GM12878 (cell line): ENCODE data around the gene ERVK3-1. TPM values are rescaled to one million over a fixed set of nuclear protein-coding genes. Genes with fewer than 3 reads are reported as not detected.
A peak's percentile ranks its signal among the peaks of the same experiment; 100 is the strongest.

Source experiments
- ATAC-seq: fragments of 200-7000 bp; cut with Tn5 transposase; 3 replicates; pipeline ENCODE4 v1.9.1; 2020; ENCODE audit warnings: mild to moderate bottlenecking, moderate library complexity
- BruUV-seq: library from RNA; stranded (reverse); fragments of 400-500 nt; replicated peaks from 2 replicates; lab custom pipeline; 2021; lab: Mats Ljungman, UMichigan
- CTCF ChIA-PET: fragments of 300-600 bp; sonication (Branson Sonifier 250); formaldehyde crosslinking; extraction: SDS; loops from one replicate; lab custom pipeline; 2021; ENCODE audit warnings: inconsistent platforms; lab: Yijun Ruan, JAX
- POLR2A ChIA-PET: fragments of 350-600 bp; formaldehyde crosslinking; extraction: SDS; loops from one replicate; lab custom pipeline; 2021; ENCODE audit warnings: inconsistent platforms; lab: Charles Lee
- RAD21 ChIA-PET: fragments of 300-600 bp; sonication (Branson Sonifier 250); formaldehyde crosslinking; loops from one replicate; lab custom pipeline; 2023; ENCODE audit warnings: antibody characterized with exemption; ENCODE audit not compliant: unreplicated experiment; lab: Charles Lee
- SMC1A ChIA-PET: fragments of 300-600 bp; sonication (Branson Sonifier 250); formaldehyde crosslinking; loops from one replicate; lab custom pipeline; 2023; ENCODE audit not compliant: unreplicated experiment, uncharacterized antibody; lab: Charles Lee
- DNase-seq: peaks from one replicate; pipeline ENCODE4 v3.0.0-alpha.2; 2011; ENCODE audit warnings: low read depth, low spot score
- FAIRE-seq: peaks from 3 replicates; lab custom pipeline; 2011; peaks lifted over from hg19 to GRCh38; lab: Jason Lieb, UNC
- H2AFZ ChIP-seq: 2 replicates; pipeline ENCODE4 v1.6.0; 2011; ENCODE audit warnings: low read depth, low read length, control low read depth; ENCODE audit not compliant: control insufficient read depth
- H3K27ac ChIP-seq: 2 replicates; pipeline ENCODE4 v1.5.1; 2011; ENCODE audit warnings: control low read depth; ENCODE audit not compliant: control insufficient read depth, insufficient read depth
- H3K27me3 ChIP-seq, 2 experiments: replicated peaks in 1 of 2; 2 replicates each; pipeline versions ENCODE4 v1.6.0 to v1.6.1; 2011; ENCODE audit warnings: low read length in 1 of 2; ENCODE audit not compliant: control insufficient read depth in 2 of 2, insufficient read depth in 2 of 2
- H3K36me3 ChIP-seq, 2 experiments: 2 replicates each; pipeline ENCODE4 v1.5.1; 2011; ENCODE audit warnings: low read length in 1 of 2; ENCODE audit not compliant: control insufficient read depth in 2 of 2, insufficient read depth in 2 of 2
- H3K4me1 ChIP-seq: 2 replicates; pipeline ENCODE4 v1.6.1; 2011; ENCODE audit warnings: mild to moderate bottlenecking, low read length, moderate library complexity, mixed read lengths; ENCODE audit not compliant: control insufficient read depth, insufficient read depth
- H3K4me2 ChIP-seq: 2 replicates; pipeline ENCODE4 v1.6.0; 2011; ENCODE audit warnings: control low read depth; ENCODE audit not compliant: control insufficient read depth, insufficient read depth
- H3K4me3 ChIP-seq: fragments of 200-600 bp; sonication (generic); 2 replicates; pipeline ENCODE4 v1.5.1; 2016
- H3K79me2 ChIP-seq: 2 replicates; pipeline ENCODE4 v1.6.0; 2011; ENCODE audit warnings: low read length; ENCODE audit not compliant: control insufficient read depth, insufficient read depth
- H3K9ac ChIP-seq: 2 replicates; pipeline ENCODE4 v1.8.0; 2011; ENCODE audit warnings: low read length, control low read depth, mixed read lengths; ENCODE audit not compliant: control insufficient read depth, insufficient read depth
- H3K9me3 ChIP-seq: replicated peaks from 3 replicates; pipeline ENCODE4 v1.5.1; 2011; ENCODE audit warnings: mild to moderate bottlenecking, low read length; ENCODE audit not compliant: control insufficient read depth, insufficient read depth
- H4K20me1 ChIP-seq: 2 replicates; pipeline ENCODE4 v1.6.0; 2011; ENCODE audit not compliant: control insufficient read depth, insufficient read depth
- HDGF ChIP-seq: fragments of 450-650 bp; IDR thresholded peaks from 2 replicates; pipeline ENCODE4 v1.6.1; 2016; ENCODE audit warnings: antibody characterized with exemption
- NKRF ChIP-seq: fragments of 450-650 bp; conservative IDR thresholded peaks from 2 replicates; pipeline ENCODE4 v1.6.1; 2017; ENCODE audit warnings: mild to moderate bottlenecking, moderate library complexity
- NRF1 ChIP-seq: conservative IDR thresholded peaks from 2 replicates; pipeline ENCODE4 v1.6.1; 2011; ENCODE audit warnings: mild to moderate bottlenecking, low read depth, low read length, improper control_type of control experiment
- SRF ChIP-seq, 2 experiments: IDR thresholded peaks; 2 replicates each; pipeline ENCODE4 v1.6.1; 2011; ENCODE audit warnings: low read depth in 2 of 2, low read length in 2 of 2, mild to moderate bottlenecking in 1 of 2, moderate library complexity in 1 of 2
- ZBED1 ChIP-seq: IDR thresholded peaks from 2 replicates; pipeline ENCODE4 v1.6.1; 2016; ENCODE audit warnings: borderline replicate concordance
- WGBS: methylation state at CpG from one replicate; pipeline ENCODE4 v1.1.6; 2016; ENCODE audit warnings: low lambda C conversion rate; ENCODE audit not compliant: insufficient replicate concordance, insufficient coverage; ENCODE audit errors: missing lambda C conversion rate; 5-methylcytosine and 5-hydroxymethylcytosine counted together
- in situ Hi-C: fragments of 300-500 bp; cut with MboI; formaldehyde crosslinking; loops from 9 replicates; pipeline ENCODE4 v1.14.3; 2018; ENCODE audit warnings: mixed read lengths
- intact Hi-C: fragments of 100-400 bp; cut with micrococcal nuclease; formaldehyde crosslinking; loops from one replicate; pipeline ENCODE4 v1.14.2; 2022; ENCODE audit not compliant: unreplicated experiment
- polyA plus RNA-seq, 11 experiments: library from polyadenylated mRNA; depleted of rRNA in 4 of 11; unstranded in 6 of 11; stranded (reverse) in 5 of 11; fragments of >200 nt; fragmentation: Nextera tagmentation in 4 of 11; fragmentation: Illumina TruSeq in 1 of 11; extraction: Ambion mirVana in 4 of 11; extraction: Trizol in 1 of 11; gene quantifications; 1 replicate in 1 of 11; 2 replicates in 10 of 11; pipeline versions ENCODE4 v1.2.1 to v1.2.3, GENCODE V29; 2011 to 2016; ENCODE audit warnings: inconsistent platforms in 2 of 11, missing spikeins in 2 of 11, low read depth in 1 of 11
- total RNA-seq, 4 experiments: library from RNA; depleted of rRNA in 3 of 4; stranded (reverse); fragments of >200 nt in 3 of 4; fragmentation: Illumina TruSeq in 1 of 4; extraction: Trizol in 1 of 4; gene quantifications; 2 replicates each; pipeline versions ENCODE4 v1.2.1 to v1.2.3, GENCODE V29; 2013 to 2021

The ERVK3-1 gene
- total and polyA plus RNA-seq, 10 of the 15 experiments (the other 5 are each of a cell fraction or from before 2014, with no cell fraction given), result 59.3 to 172 (median 95.8) TPM

GRCh38 chr19:58326501-58326913 lies 21.3 kb downstream of the ERVK3-1 start:
- Histone ChIP-seq H3K9ac (peak overlapping the region; percentile 74), H4K20me1 (no peaks in the 10 kb centered on the region), H3K4me2 (peak overlapping the region; percentile 70), H3K36me3 (no peaks in the 10 kb centered on the region), H3K4me1 (peaks cover 5% of the 10 kb centered on the region), H2AFZ (peak overlapping the region; percentile 98), H3K79me2 (peaks cover 21% of the 10 kb centered on the region), H3K27ac (peak overlapping the region; percentile 79), H3K4me3 (peak overlapping the region; percentile 74), H3K27me3 (no peaks in the 10 kb centered on the region), H3K9me3 (no peaks in the 10 kb centered on the region)
- in situ Hi-C loops (no loop called here), intact Hi-C loops (loop anchor here (2.0 to 5.0 kb wide), 4 partner anchors 22 to 191 kb away; partner anchors contain the start of genes ERVK3-1, ZBTB45, ZNF324 and ZNF837)
- POLR2A ChIA-PET, result interaction anchor here (0.7 to 1.7 kb wide), 6 partner anchors 10 to 55 kb away, joined by 3 to 10 read pairs (median 4); partner anchors contain the start of genes ERVK3-1 and ZNF497
- FAIRE-seq (peak; percentile 90), ATAC-seq (peak; percentile 72), DNase-seq (no peak)
- RAD21 ChIA-PET, result interaction anchor here (0.6 to 1.7 kb wide), 6 partner anchors 20 to 193 kb away, joined by 3 to 7 read pairs (median 6); partner anchors contain the start of genes ZBTB45, ZNF497, ZNF584 and ZNF837
- WGBS, result 3% methylated on average over 9 of the region's 9 CpGs
- TF ChIP-seq SRF (IDR thresholded peaks at IDR 0.05; ENCODE audit: low read depth in 2 of 2, low read length in 2 of 2) (no peak), ZBED1 (no peak), HDGF (peak; percentile 87; the same call in 1 of the 2 replicates), NRF1 (no peak), NKRF (no peak)
- CTCF ChIA-PET, result interaction anchor here (0.6 to 1.4 kb wide), 6 partner anchors 20 to 871 kb away, joined by 3 to 7 read pairs (median 3); partner anchors contain the start of genes ZBTB45 and ZNF544
- no TSS peak for BruUV-seq
- SMC1A ChIA-PET, result interaction anchor here (0.9 to 1.2 kb wide), 3 partner anchors 21 to 38 kb away, joined by 3 to 5 read pairs (median 4); partner anchors contain the start of gene ZNF497
